GM23338 (cell line): Measurements from ENCODE around the gene CCDC188. TPM values are rescaled to one million over a fixed set of nuclear protein-coding genes. Genes with fewer than 3 reads are reported as not detected.

Experiments
- ATAC-seq: fragments of 200-7000 bp; cut with Tn5 transposase; 3 replicates; pipeline ENCODE4 v1.9.1; 2020
- DNase-seq: peaks from one replicate; pipeline ENCODE4 v3.0.0-alpha.2; 2015; ENCODE audit warnings: low spot score
- H2AFZ ChIP-seq: fragments of 200-600 bp; sonication (generic); 2 replicates; pipeline ENCODE4 v1.8.0; 2016; ENCODE audit warnings: antibody characterized with exemption, mild to moderate bottlenecking, moderate library complexity
- H3F3A ChIP-seq: fragments of 200-600 bp; sonication (generic); replicated peaks from 2 replicates; pipeline ENCODE4 v1.8.0; 2017; ENCODE audit warnings: antibody characterized with exemption, mixed run types, low read depth
- H3K27ac ChIP-seq: fragments of 200-600 bp; sonication (generic); 2 replicates; pipeline ENCODE4 v1.6.1; 2016; ENCODE audit warnings: low read depth
- H3K27me3 ChIP-seq: fragments of 200-600 bp; sonication (generic); 2 replicates; pipeline ENCODE4 v1.8.0; 2016; ENCODE audit warnings: mild to moderate bottlenecking, mixed run types, moderate library complexity; ENCODE audit not compliant: insufficient read depth
- H3K36me3 ChIP-seq: fragments of 200-600 bp; sonication (generic); 2 replicates; pipeline ENCODE4 v1.8.0; 2016; ENCODE audit warnings: mild to moderate bottlenecking; ENCODE audit not compliant: insufficient read depth
- H3K4me1 ChIP-seq: fragments of 200-600 bp; sonication (generic); 2 replicates; pipeline ENCODE4 v1.8.0; 2016; ENCODE audit warnings: mild to moderate bottlenecking, moderate library complexity; ENCODE audit not compliant: insufficient read depth
- H3K4me2 ChIP-seq: fragments of 200-600 bp; sonication (generic); 2 replicates; pipeline ENCODE4 v1.7.1; 2017; ENCODE audit warnings: mixed run types
- H3K4me3 ChIP-seq: fragments of 200-600 bp; sonication (generic); 2 replicates; pipeline ENCODE4 v1.6.1; 2016; ENCODE audit warnings: mixed run types
- H3K79me2 ChIP-seq: fragments of 200-600 bp; sonication (generic); replicated peaks from 2 replicates; pipeline ENCODE4 v1.8.0; 2017; ENCODE audit warnings: mild to moderate bottlenecking; ENCODE audit not compliant: insufficient read depth
- H3K9me2 ChIP-seq: fragments of 200-600 bp; sonication (generic); 2 replicates; pipeline ENCODE4 v1.8.0; 2017; ENCODE audit not compliant: insufficient read depth
- H4K20me1 ChIP-seq: fragments of 200-600 bp; sonication (generic); replicated peaks from 2 replicates; pipeline ENCODE4 v1.8.0; 2017; ENCODE audit warnings: mild to moderate bottlenecking; ENCODE audit not compliant: insufficient read depth
- H3K27ac Mint-ChIP-seq: 2 replicates; pipeline ENCODE4 v1.8.0; 2020; ENCODE audit warnings: inconsistent platforms, mild to moderate bottlenecking, moderate library complexity, mixed read lengths
- H3K27me3 Mint-ChIP-seq: 3 replicates; pipeline ENCODE4 v1.8.0; 2022; ENCODE audit warnings: low read depth, mild to moderate bottlenecking, moderate library complexity, mixed read lengths, inconsistent platforms; ENCODE audit not compliant: insufficient read depth, poor library complexity
- H3K36me3 Mint-ChIP-seq: 3 replicates; pipeline ENCODE4 v1.8.0; 2021; ENCODE audit warnings: low read depth, mild to moderate bottlenecking, inconsistent platforms, moderate library complexity, mixed read lengths
- H3K4me1 Mint-ChIP-seq: 3 replicates; pipeline ENCODE4 v1.8.0; 2020; ENCODE audit warnings: mild to moderate bottlenecking, inconsistent platforms, mixed read lengths
- H3K4me3 Mint-ChIP-seq: 3 replicates; pipeline ENCODE4 v1.8.0; 2021; ENCODE audit warnings: moderate library complexity, mild to moderate bottlenecking, inconsistent platforms, mixed read lengths
- H3K9me3 Mint-ChIP-seq: 3 replicates; pipeline ENCODE4 v1.8.0; 2020; ENCODE audit warnings: moderate library complexity, mild to moderate bottlenecking, inconsistent platforms, mixed read lengths
- EZH2phosphoT487 ChIP-seq: fragments of 200-600 bp; sonication (generic); IDR thresholded peaks from one replicate; pipeline ENCODE4 v1.8.1; 2018; ENCODE audit warnings: antibody characterized with exemption; ENCODE audit not compliant: unreplicated experiment
- STAT1 ChIP-seq: IDR thresholded peaks from one replicate; pipeline ENCODE4 v1.6.1; 2016; ENCODE audit warnings: antibody characterized with exemption; ENCODE audit not compliant: unreplicated experiment
- ZNF114 ChIP-seq: fragments of 250-450 bp; sonication (Bioruptor Pico); IDR thresholded peaks from 2 replicates; pipeline ENCODE4 v1.5.0; 2020; ENCODE audit warnings: mild to moderate bottlenecking, moderate library complexity
- ZNF331 ChIP-seq: fragments of 250-450 bp; sonication (Bioruptor Pico); IDR thresholded peaks from 2 replicates; pipeline ENCODE4 v1.5.0; 2020; ENCODE audit warnings: low read depth, mild to moderate bottlenecking, moderate library complexity
- polyA plus RNA-seq: library from polyadenylated mRNA; unstranded; fragments of >200 nt; fragmentation: Nextera tagmentation; extraction: Ambion mirVana; gene quantifications from 2 replicates; pipeline ENCODE4 v1.2.1, GENCODE V29; 2016
- total RNA-seq: library from RNA; depleted of rRNA; stranded (reverse); fragments of >200 nt; shearing (Covaris generic); gene quantifications from 2 replicates; pipeline ENCODE4 v1.2.3, GENCODE V29; 2014
- TF ChIP-seq, protein P1 (sequence below), 2 experiments: fragments of 200-600 bp in 1 of 2; sonication (generic) in 1 of 2; conservative IDR thresholded peaks; 2 replicates each; pipeline versions ENCODE4 v1.5.1 to v1.6.1; 2016 to 2017; ENCODE audit warnings: antibody characterized with exemption in 2 of 2, low read depth in 2 of 2, mild to moderate bottlenecking in 2 of 2, moderate library complexity in 1 of 2
- TF ChIP-seq, protein P2 (sequence below): IDR thresholded peaks from one replicate; pipeline ENCODE4 v1.6.1; 2018; ENCODE audit warnings: antibody characterized with exemption; ENCODE audit not compliant: unreplicated experiment

The CCDC188 gene
- total and polyA plus RNA-seq, 2 experiments from 2014 or later: not detected

GRCh38 chr22:20154602-20155187 is 3.8 kb upstream of the CCDC188 start:
- peaks cover 9% of the 10 kb centered on the region for H3K27me3 Mint-ChIP-seq
- Histone ChIP-seq H3K9me2 (no peaks in the 10 kb centered on the region), H3K36me3 (no peaks in the 10 kb centered on the region), H3K4me2 (no peak overlapping the region), H3K4me1 (no peaks in the 10 kb centered on the region), H3K27ac (no peak overlapping the region), H3K79me2 (no peaks in the 10 kb centered on the region), H4K20me1 (no peaks in the 10 kb centered on the region), H3K4me3 (no peak overlapping the region), H3K27me3 (no peaks in the 10 kb centered on the region), H3F3A (no peaks in the 10 kb centered on the region), H2AFZ (no peak overlapping the region)
- no peak for TF ChIP-seq ZNF331 (CRISPR knock-in tag)
- TF ChIP-seq, protein P1, sequence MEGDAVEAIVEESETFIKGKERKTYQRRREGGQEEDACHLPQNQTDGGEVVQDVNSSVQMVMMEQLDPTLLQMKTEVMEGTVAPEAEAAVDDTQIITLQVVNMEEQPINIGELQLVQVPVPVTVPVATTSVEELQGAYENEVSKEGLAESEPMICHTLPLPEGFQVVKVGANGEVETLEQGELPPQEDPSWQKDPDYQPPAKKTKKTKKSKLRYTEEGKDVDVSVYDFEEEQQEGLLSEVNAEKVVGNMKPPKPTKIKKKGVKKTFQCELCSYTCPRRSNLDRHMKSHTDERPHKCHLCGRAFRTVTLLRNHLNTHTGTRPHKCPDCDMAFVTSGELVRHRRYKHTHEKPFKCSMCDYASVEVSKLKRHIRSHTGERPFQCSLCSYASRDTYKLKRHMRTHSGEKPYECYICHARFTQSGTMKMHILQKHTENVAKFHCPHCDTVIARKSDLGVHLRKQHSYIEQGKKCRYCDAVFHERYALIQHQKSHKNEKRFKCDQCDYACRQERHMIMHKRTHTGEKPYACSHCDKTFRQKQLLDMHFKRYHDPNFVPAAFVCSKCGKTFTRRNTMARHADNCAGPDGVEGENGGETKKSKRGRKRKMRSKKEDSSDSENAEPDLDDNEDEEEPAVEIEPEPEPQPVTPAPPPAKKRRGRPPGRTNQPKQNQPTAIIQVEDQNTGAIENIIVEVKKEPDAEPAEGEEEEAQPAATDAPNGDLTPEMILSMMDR (conservative IDR thresholded peaks at IDR 0.05; ENCODE audit: low read depth in 2 of 2): peak in 1 of 2 experiments; percentile 32; a peak in 1 of 4 replicates
- peaks cover 10% of the 10 kb centered on the region for H3K4me1 Mint-ChIP-seq
- no peaks in the 10 kb centered on the region for H3K9me3 Mint-ChIP-seq
- no peaks in the 10 kb centered on the region for H3K36me3 Mint-ChIP-seq
- H3K27ac Mint-ChIP-seq: no peak overlapping the region
- H3K4me3 Mint-ChIP-seq: no peak overlapping the region
- DNase-seq (peak; percentile 58), ATAC-seq (peak; percentile 15)

DNA sequence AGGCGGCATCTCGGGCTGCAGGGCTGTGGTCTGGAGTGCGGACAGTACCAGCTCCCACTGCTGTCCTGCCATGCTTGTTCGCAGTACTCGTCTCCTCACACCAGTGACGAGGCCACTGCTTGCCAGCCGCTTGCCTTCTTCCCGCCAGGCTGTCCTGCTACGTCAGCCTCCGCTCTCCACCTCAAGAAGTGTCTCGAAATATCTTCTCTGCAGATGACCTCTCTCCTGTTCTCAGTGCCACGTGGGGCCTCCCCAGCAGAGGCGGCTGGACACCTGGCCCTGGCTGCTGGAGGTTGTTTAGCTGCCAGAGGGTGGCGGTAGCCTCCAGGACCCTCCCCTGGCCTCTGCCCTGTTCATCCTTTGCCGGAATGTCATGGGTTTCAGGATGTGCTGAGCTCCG is 3.1 kb upstream of the CCDC188 start:
- Histone ChIP-seq H3K36me3 (no peaks in the 10 kb centered on the region), H3F3A (no peaks in the 10 kb centered on the region), H2AFZ (no peak overlapping the region)

GRCh38 chr22:20152464-20152890 is 1.6 kb upstream of the CCDC188 start:
- peaks cover 9% of the 10 kb centered on the region for H3K27me3 Mint-ChIP-seq
- DNase-seq (no peak), ATAC-seq (no peak)
- no peak overlapping the region for H3K4me3 Mint-ChIP-seq
- no peak overlapping the region for H2AFZ ChIP-seq
- H3K4me2 ChIP-seq: no peak overlapping the region
- H3K27ac Mint-ChIP-seq: no peak overlapping the region
- no peaks in the 10 kb centered on the region for H3K36me3 Mint-ChIP-seq
- no peak overlapping the region for H3K27ac ChIP-seq
- H3F3A ChIP-seq: no peaks in the 10 kb centered on the region
- no peaks in the 10 kb centered on the region for H3K4me1 ChIP-seq
- no peaks in the 10 kb centered on the region for H4K20me1 ChIP-seq
- no peaks in the 10 kb centered on the region for H3K27me3 ChIP-seq
- no peaks in the 10 kb centered on the region for H3K9me2 ChIP-seq
- H3K9me3 Mint-ChIP-seq: no peaks in the 10 kb centered on the region
- H3K79me2 ChIP-seq: no peaks in the 10 kb centered on the region
- H3K4me1 Mint-ChIP-seq: peaks cover 6% of the 10 kb centered on the region
- H3K4me3 ChIP-seq: no peak overlapping the region
- no peaks in the 10 kb centered on the region for H3K36me3 ChIP-seq
- no peak for TF ChIP-seq EZH2phosphoT487
- no peak for TF ChIP-seq ZNF114 (CRISPR knock-in tag)
- no peak for TF ChIP-seq ZNF331 (CRISPR knock-in tag)
- TF ChIP-seq, protein P2, sequence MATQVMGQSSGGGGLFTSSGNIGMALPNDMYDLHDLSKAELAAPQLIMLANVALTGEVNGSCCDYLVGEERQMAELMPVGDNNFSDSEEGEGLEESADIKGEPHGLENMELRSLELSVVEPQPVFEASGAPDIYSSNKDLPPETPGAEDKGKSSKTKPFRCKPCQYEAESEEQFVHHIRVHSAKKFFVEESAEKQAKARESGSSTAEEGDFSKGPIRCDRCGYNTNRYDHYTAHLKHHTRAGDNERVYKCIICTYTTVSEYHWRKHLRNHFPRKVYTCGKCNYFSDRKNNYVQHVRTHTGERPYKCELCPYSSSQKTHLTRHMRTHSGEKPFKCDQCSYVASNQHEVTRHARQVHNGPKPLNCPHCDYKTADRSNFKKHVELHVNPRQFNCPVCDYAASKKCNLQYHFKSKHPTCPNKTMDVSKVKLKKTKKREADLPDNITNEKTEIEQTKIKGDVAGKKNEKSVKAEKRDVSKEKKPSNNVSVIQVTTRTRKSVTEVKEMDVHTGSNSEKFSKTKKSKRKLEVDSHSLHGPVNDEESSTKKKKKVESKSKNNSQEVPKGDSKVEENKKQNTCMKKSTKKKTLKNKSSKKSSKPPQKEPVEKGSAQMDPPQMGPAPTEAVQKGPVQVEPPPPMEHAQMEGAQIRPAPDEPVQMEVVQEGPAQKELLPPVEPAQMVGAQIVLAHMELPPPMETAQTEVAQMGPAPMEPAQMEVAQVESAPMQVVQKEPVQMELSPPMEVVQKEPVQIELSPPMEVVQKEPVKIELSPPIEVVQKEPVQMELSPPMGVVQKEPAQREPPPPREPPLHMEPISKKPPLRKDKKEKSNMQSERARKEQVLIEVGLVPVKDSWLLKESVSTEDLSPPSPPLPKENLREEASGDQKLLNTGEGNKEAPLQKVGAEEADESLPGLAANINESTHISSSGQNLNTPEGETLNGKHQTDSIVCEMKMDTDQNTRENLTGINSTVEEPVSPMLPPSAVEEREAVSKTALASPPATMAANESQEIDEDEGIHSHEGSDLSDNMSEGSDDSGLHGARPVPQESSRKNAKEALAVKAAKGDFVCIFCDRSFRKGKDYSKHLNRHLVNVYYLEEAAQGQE: no peak
- TF ChIP-seq STAT1: no peak
- TF ChIP-seq, protein P1 (conservative IDR thresholded peaks at IDR 0.05; ENCODE audit: low read depth in 2 of 2): no peak

More for the DNA sequence above, 3.1 kb upstream of the CCDC188 start:
- Histone ChIP-seq H3K27ac (no peak overlapping the region), H4K20me1 (no peaks in the 10 kb centered on the region), H3K9me2 (no peaks in the 10 kb centered on the region), H3K4me2 (no peak overlapping the region), H3K4me1 (no peaks in the 10 kb centered on the region), H3K79me2 (no peaks in the 10 kb centered on the region), H3K27me3 (no peaks in the 10 kb centered on the region), H3K4me3 (no peak overlapping the region)
- ATAC-seq (peak; percentile 24), DNase-seq (peak; percentile 37)
- Mint-ChIP-seq H3K4me3 (no peak overlapping the region), H3K27ac (peak overlapping the region; percentile 60), H3K9me3 (no peaks in the 10 kb centered on the region), H3K27me3 (peaks cover 9% of the 10 kb centered on the region), H3K36me3 (no peaks in the 10 kb centered on the region), H3K4me1 (peaks cover 8% of the 10 kb centered on the region)
- TF ChIP-seq, protein P1 (conservative IDR thresholded peaks at IDR 0.05; ENCODE audit: low read depth in 2 of 2): peak; percentile 28 to 55; a peak in 3 of 4 replicates
- TF ChIP-seq ZNF114 (CRISPR knock-in tag): no peak
- no peak for TF ChIP-seq ZNF331 (CRISPR knock-in tag)
